Adrenal gland (tissue), 5 donors: ENCODE measurements around the gene TMEM266.

Experiments
- POLR2A ChIP-seq, 2 donors: fragments of 450-650 bp; IDR thresholded peaks; one replicate each; pipeline ENCODE4 v1.6.1; 2017; ENCODE audit warnings: antibody characterized with exemption in 2 of 2, mild to moderate bottlenecking in 2 of 2, moderate library complexity in 1 of 2
- TF ChIP-seq, protein P1 (sequence below), 6 experiments: fragments of 450-650 bp in 4 of 6; fragments of 200-600 bp in 2 of 6; sonication (generic) in 1 of 6; IDR thresholded peaks; 1 replicate in 5 of 6; 2 replicates in 1 of 6; pipeline versions ENCODE4 v1.5.1 to v1.8.0; 2016 to 2021; ENCODE audit warnings: antibody characterized with exemption in 6 of 6, mild to moderate bottlenecking in 2 of 6, moderate library complexity in 1 of 6
- donor health status: DM: no; HTN: no; CAD: no.

DNA sequence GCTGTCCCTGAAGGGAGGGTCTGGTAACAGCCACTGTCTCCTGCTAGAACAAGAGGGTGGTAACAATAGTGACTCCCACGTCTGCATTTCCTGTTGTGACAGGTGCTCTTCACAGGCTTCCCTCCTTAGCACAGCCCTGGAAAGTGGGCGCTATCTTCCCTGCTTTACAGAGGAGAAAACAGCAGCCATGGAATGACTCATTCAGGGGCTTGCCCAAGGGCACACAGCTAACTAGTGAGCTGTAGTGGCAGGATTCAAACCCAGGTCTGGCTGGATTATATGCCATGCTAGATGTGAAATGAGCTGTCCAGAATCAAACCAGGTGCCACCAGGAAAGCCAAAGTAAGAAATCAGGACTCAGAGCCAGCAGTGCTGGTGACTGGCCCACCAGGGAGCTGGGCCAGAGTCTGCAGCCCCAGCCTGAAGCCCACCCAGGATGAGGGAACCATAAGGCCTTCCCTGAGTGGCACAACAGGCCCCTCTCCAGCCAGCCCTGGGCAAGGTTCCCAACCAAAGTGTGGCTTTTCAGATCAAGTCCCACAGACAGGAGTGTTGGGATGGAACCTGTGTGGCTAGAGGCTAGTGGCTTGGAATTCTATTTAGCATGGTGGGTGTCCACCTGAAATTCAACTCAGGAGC is 149.1 kb downstream of the TMEM266 start:
- no peak for TF ChIP-seq POLR2A (IDR thresholded peaks at IDR 0.05)
- TF ChIP-seq, protein P1, sequence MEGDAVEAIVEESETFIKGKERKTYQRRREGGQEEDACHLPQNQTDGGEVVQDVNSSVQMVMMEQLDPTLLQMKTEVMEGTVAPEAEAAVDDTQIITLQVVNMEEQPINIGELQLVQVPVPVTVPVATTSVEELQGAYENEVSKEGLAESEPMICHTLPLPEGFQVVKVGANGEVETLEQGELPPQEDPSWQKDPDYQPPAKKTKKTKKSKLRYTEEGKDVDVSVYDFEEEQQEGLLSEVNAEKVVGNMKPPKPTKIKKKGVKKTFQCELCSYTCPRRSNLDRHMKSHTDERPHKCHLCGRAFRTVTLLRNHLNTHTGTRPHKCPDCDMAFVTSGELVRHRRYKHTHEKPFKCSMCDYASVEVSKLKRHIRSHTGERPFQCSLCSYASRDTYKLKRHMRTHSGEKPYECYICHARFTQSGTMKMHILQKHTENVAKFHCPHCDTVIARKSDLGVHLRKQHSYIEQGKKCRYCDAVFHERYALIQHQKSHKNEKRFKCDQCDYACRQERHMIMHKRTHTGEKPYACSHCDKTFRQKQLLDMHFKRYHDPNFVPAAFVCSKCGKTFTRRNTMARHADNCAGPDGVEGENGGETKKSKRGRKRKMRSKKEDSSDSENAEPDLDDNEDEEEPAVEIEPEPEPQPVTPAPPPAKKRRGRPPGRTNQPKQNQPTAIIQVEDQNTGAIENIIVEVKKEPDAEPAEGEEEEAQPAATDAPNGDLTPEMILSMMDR (IDR thresholded peaks at IDR 0.05): no peak
